Measurements from ENCODE around the gene BDH1. TPM values are rescaled to one million over a fixed set of nuclear protein-coding genes. Genes with fewer than 3 reads are reported as not detected.

BDH1 gene
- total RNA-seq, 2 donors from 2014 or later, result 32.5 to 49.0 TPM

GRCh38 chr3:197493049-197493448, 62.7 kb downstream of the BDH1 start:
- H3K9ac ChIP-seq (ENCODE audit: extremely low read depth, low read length, poor library complexity, severe bottlenecking), result no peak overlapping the region
- no peak for DNase-seq
- 81% methylated on average over 5 of the region's 5 CpGs; no CpG with 5 or more reads in 1 of the 2 experiments for WGBS, 2 experiments (ENCODE audit: insufficient coverage in 1 of 2, insufficient read length in 1 of 2)

DNA sequence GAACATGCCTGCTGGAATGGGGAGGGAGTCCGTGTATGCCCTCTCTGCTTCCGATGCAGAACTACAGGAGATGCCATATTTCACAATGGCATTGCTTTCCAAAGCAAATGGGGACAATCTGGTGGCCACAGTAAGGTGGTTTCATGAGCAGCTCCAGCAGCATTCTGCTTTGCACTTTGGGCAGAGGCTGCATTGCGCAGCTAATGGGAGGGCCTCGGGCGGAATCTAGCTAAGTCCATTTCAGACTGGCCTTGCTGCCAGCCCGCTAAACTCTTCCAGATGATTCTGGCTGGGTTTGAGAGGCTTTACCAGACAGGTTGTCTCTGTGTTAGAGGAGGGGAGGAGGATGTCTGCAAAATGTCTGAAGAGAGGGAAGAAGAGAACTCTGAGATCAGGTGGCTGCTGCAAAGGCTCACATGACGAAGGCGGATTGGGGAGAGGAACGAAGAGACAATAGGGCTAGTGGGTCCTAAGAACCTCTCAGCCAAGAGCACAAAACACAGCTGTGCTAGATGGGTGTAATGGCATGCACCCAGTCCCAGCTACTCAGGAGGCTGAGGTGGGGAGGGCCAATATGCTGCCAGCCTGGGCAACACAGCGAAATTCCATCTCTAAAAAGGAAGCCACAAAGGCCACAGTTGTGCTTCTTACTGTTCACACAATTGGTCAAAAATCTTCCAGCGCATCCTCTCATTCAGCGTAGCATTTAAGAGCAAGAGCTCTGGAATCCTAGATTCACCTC, 63.7 kb downstream of the BDH1 start:
- Histone ChIP-seq H3K9ac (ENCODE audit: extremely low read depth, low read length, poor library complexity, severe bottlenecking) (no peak overlapping the region), H3K4me1 (ENCODE audit: control insufficient read depth, insufficient read depth, low read length) (peaks cover 2% of the 10 kb centered on the region), H3K27me3 (ENCODE audit: control insufficient read depth, insufficient read depth, low read length, poor library complexity, severe bottlenecking) (no peaks in the 10 kb centered on the region), H3K36me3 (ENCODE audit: control insufficient read depth, insufficient read depth, low read length) (no peaks in the 10 kb centered on the region), H3K9me3 (ENCODE audit: control insufficient read depth, low read length) (no peaks in the 10 kb centered on the region), H3K27ac (ENCODE audit: low read depth, low read length) (no peak overlapping the region), H3K4me3 (ENCODE audit: low read length) (no peak overlapping the region)
- peaks cover 2% of the 10 kb centered on the region for H3K27me3 Mint-ChIP-seq (ENCODE audit: insufficient read depth)
- H3K4me3 Mint-ChIP-seq, result no peak overlapping the region
- WGBS, 2 experiments (ENCODE audit: insufficient coverage in 1 of 2, insufficient read length in 1 of 2), result 87 to 93% methylated on average over 10 to 12 of the region's 12 CpGs
- H3K4me1 Mint-ChIP-seq, result peaks cover 2% of the 10 kb centered on the region
- no peaks in the 10 kb centered on the region for H3K9me3 Mint-ChIP-seq
- H3K36me3 Mint-ChIP-seq (ENCODE audit: low read depth), result no peaks in the 10 kb centered on the region
- H3K27ac Mint-ChIP-seq, result no peak overlapping the region
- no peak for DNase-seq
- TF ChIP-seq CTCF (conservative IDR thresholded peaks at IDR 0.05), result no peak

More at GRCh38 chr3:197493049-197493448, 62.7 kb downstream of the BDH1 start:
- Histone ChIP-seq H3K4me1 (ENCODE audit: control insufficient read depth, insufficient read depth, low read length) (peaks cover 2% of the 10 kb centered on the region), H3K9me3 (ENCODE audit: control insufficient read depth, low read length) (no peaks in the 10 kb centered on the region), H3K4me3 (ENCODE audit: low read length) (no peak overlapping the region), H3K27me3 (ENCODE audit: control insufficient read depth, insufficient read depth, low read length, poor library complexity, severe bottlenecking) (no peaks in the 10 kb centered on the region), H3K36me3 (ENCODE audit: control insufficient read depth, insufficient read depth, low read length) (no peaks in the 10 kb centered on the region), H3K27ac (ENCODE audit: low read depth, low read length) (no peak overlapping the region)
- H3K9me3 Mint-ChIP-seq, result peaks cover 5% of the 10 kb centered on the region
- no peak overlapping the region for H3K27ac Mint-ChIP-seq
- peaks cover 2% of the 10 kb centered on the region for H3K27me3 Mint-ChIP-seq (ENCODE audit: insufficient read depth)
- peaks cover 2% of the 10 kb centered on the region for H3K4me1 Mint-ChIP-seq
- no peak overlapping the region for H3K4me3 Mint-ChIP-seq
- no peaks in the 10 kb centered on the region for H3K36me3 Mint-ChIP-seq (ENCODE audit: low read depth)
- TF ChIP-seq CTCF (conservative IDR thresholded peaks at IDR 0.05), result no peak

GRCh38 chr3:197491478-197491877, 64.3 kb downstream of the BDH1 start:
- no peaks in the 10 kb centered on the region for H3K9me3 ChIP-seq (ENCODE audit: control insufficient read depth, low read length)
- H3K27me3 ChIP-seq (ENCODE audit: control insufficient read depth, insufficient read depth, low read length, poor library complexity, severe bottlenecking), result no peaks in the 10 kb centered on the region
- H3K4me3 ChIP-seq (ENCODE audit: low read length), result no peak overlapping the region
- Mint-ChIP-seq H3K4me1 (peaks cover 2% of the 10 kb centered on the region), H3K4me3 (no peak overlapping the region), H3K27ac (no peak overlapping the region), H3K36me3 (ENCODE audit: low read depth) (no peaks in the 10 kb centered on the region), H3K9me3 (no peaks in the 10 kb centered on the region), H3K27me3 (ENCODE audit: insufficient read depth) (peaks cover 2% of the 10 kb centered on the region)
- peaks cover 2% of the 10 kb centered on the region for H3K4me1 ChIP-seq (ENCODE audit: control insufficient read depth, insufficient read depth, low read length)
- H3K9ac ChIP-seq (ENCODE audit: extremely low read depth, low read length, poor library complexity, severe bottlenecking), result no peak overlapping the region
- no peak for TF ChIP-seq CTCF (conservative IDR thresholded peaks at IDR 0.05)
- H3K36me3 ChIP-seq (ENCODE audit: control insufficient read depth, insufficient read depth, low read length), result no peaks in the 10 kb centered on the region
- no peak for DNase-seq
- WGBS, 2 experiments (ENCODE audit: insufficient coverage in 1 of 2, insufficient read length in 1 of 2), result 82 to 94% methylated on average over 3 to 6 of the region's 7 CpGs
- no peak overlapping the region for H3K27ac ChIP-seq (ENCODE audit: low read depth, low read length)

All from endodermal cell (in vitro differentiated cells).